Activated T-cell treated with anti-CD3 and anti-CD28 coated beads, Interleukin-2, amount 50 U/mL, for 72 hours (primary cell): ENCODE data around the gene RPS14. TPM values are rescaled to one million over a fixed set of nuclear protein-coding genes. Genes with fewer than 3 reads are reported as not detected.

Source experiments
- ATAC-seq, 2 donors: fragments of 150-1000 bp; cut with Tn5 transposase; replicated peaks in 1 of 2; 2 replicates each; pipeline ENCODE4 v1.10.0; 2021; ENCODE audit warnings: moderate library complexity in 2 of 2, mild to moderate bottlenecking in 1 of 2
- DNase-seq, 2 donors: peaks; one replicate each; pipeline ENCODE4 v3.0.0; 2021 to 2022; ENCODE audit warnings: mixed read lengths in 1 of 2
- H3K27ac Mint-ChIP-seq: one replicate; pipeline ENCODE4 v1.8.0; 2022; ENCODE audit warnings: mild to moderate bottlenecking, moderate library complexity, mixed read lengths
- H3K27me3 Mint-ChIP-seq: one replicate; pipeline ENCODE4 v1.8.0; 2022; ENCODE audit warnings: low read depth, mixed read lengths
- H3K36me3 Mint-ChIP-seq, 2 donors: one replicate each; pipeline ENCODE4 v1.8.0; 2022; ENCODE audit warnings: mixed read lengths in 2 of 2, mild to moderate bottlenecking in 1 of 2; ENCODE audit not compliant: insufficient read depth in 2 of 2
- H3K4me1 Mint-ChIP-seq: one replicate; pipeline ENCODE4 v1.8.0; 2022; ENCODE audit warnings: low read depth, mixed read lengths
- H3K4me3 Mint-ChIP-seq, 2 donors: one replicate each; pipeline ENCODE4 v1.8.0; 2022; ENCODE audit warnings: mild to moderate bottlenecking in 2 of 2, mixed read lengths in 2 of 2, moderate library complexity in 2 of 2
- H3K9me3 Mint-ChIP-seq, 2 donors: one replicate each; pipeline ENCODE4 v1.8.0; 2022; ENCODE audit warnings: mixed read lengths in 2 of 2
- total RNA-seq, 2 donors: library from RNA; stranded (reverse); gene quantifications; one replicate each; pipeline ENCODE4 v1.2.3, GENCODE V29; 2022

RPS14 gene
- total RNA-seq, 2 donors from 2014 or later = 2,954 to 3,917 TPM

DNA sequence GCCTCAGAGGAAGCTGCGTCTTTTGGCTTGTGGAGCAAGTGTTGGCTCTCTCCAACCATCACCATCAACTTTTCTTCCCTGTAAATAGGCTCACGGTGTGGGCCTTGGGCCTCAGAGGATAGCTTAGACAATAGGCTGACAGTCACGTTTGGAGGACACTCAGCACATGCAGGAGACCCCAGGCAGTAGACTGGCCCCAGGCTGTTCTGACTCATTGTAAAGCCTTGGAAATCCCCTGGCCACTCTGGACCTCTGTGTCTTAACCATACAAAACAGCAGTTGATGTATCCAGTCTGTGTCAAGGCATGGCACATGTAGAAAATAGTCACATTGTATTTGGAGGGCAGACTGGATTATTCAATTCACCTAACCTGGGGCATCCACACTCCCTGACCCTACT is 55.4 kb downstream of the RPS14 start:
- Mint-ChIP-seq H3K9me3 (no peaks in the 10 kb centered on the region), H3K4me1 (no peaks in the 10 kb centered on the region), H3K4me3 (no peak overlapping the region), H3K27me3 (no peaks in the 10 kb centered on the region), H3K27ac (peak overlapping the region; percentile 71), H3K36me3 (peaks cover 8 to 21% of the 10 kb centered on the region in 2 donors)
- DNase-seq = no peak
- ATAC-seq = peak; percentile 59

DNA sequence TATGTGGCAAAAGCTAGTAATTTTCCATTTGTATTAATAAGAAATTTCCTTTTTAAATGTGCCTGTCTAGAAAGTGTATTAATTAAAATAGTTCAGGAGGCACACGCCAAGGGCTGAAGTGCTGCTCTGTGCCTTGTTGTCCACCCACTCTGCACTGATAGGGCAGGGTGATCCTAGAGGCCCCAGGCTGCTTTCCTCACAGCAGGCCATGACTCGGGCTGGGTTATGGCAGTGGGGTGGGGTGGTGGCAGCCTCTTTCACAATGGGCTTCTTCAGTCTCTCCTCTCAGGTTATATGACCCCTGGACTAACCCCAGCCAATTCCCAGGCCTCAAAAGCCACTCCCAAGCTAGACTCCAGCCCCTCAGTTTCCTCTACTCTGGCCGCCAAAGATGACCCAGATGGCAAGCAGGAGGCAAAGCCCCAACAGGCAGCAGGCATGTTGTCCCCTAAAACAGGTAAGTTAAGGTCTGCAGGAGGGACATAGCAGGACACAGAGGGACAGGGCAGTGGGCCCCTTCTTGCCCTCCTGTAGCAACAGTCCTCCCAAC is 56.4 kb downstream of the RPS14 start:
- Mint-ChIP-seq H3K9me3 (no peaks in the 10 kb centered on the region), H3K36me3 (peaks cover 8 to 23% of the 10 kb centered on the region in 2 donors), H3K27me3 (no peaks in the 10 kb centered on the region), H3K4me3 (no peak overlapping the region), H3K27ac (no peak overlapping the region), H3K4me1 (no peaks in the 10 kb centered on the region)
- DNase-seq = no peak
- ATAC-seq = no peak

- Mint-ChIP-seq H3K27me3 (no peaks in the 10 kb centered on the region), H3K9me3 (no peaks in the 10 kb centered on the region), H3K27ac (no peak overlapping the region), H3K4me1 (no peaks in the 10 kb centered on the region), H3K36me3 (peaks cover 8 to 22% of the 10 kb centered on the region in 2 donors), H3K4me3 (no peak overlapping the region)
- ATAC-seq = no peak
- no peak for DNase-seq
Measured at GRCh38 chr5:150392680-150393079, 56.9 kb downstream of the RPS14 start.

Other genes starting within 250 kb of the RPS14 start
- not detected for gene CAMK2A, start 160.0 kb downstream of the RPS14 start, total RNA-seq
- gene ARSI, start 146.8 kb downstream of the RPS14 start, total RNA-seq = not detected
- gene TCOF1, start 92.0 kb downstream of the RPS14 start, total RNA-seq = 10 to 100 TPM; 55.5 to 62.3 TPM
- gene CD74, start 36.8 kb downstream of the RPS14 start, total RNA-seq = 100 to 1,000 TPM; 363 to 455 TPM
- gene NDST1, start 58.4 kb upstream of the RPS14 start, total RNA-seq = 1 to 10 TPM; 3.4 to 3.5 TPM
- under 1 TPM; 0.30 to 0.36 TPM for gene SYNPO, start 190.9 kb upstream of the RPS14 start, total RNA-seq
- under 1 TPM in 1 of 2 donors, not detected in 1; 0.16 TPM for gene MYOZ3, start 211.5 kb upstream of the RPS14 start, total RNA-seq